GM21528 (cell line): ENCODE data around the gene UPK1B.
A peak's percentile ranks its signal among the peaks of the same experiment; 100 is the strongest.
"Not testable (repeated sequence)": the region's sequence is repeated elsewhere in the genome, so short reads cannot be mapped to it uniquely, and the experiment has no call there.

ENCODE experiments used
- ATAC-seq: cut with Tn5 transposase; IDR thresholded peaks from one replicate; pipeline ENCODE4 v1.9.1; 2021; ENCODE audit warnings: mild to moderate bottlenecking, moderate library complexity; ENCODE audit not compliant: unreplicated experiment, low FRiP score

Gene UPK1B

GRCh38 chr3:119221779-119222320, 48.5 kb downstream of the UPK1B start:
- ATAC-seq: no peak

GRCh38 chr3:119222391-119222790, 49.0 kb downstream of the UPK1B start:
- ATAC-seq: no peak

- ATAC-seq: no peak
These were observed 50.1 kb downstream of the UPK1B start for GRCh38 chr3:119223511-119223910.

GRCh38 chr3:119225121-119225520, 51.7 kb downstream of the UPK1B start:
- ATAC-seq: no peak

GRCh38 chr3:119227070-119227850, 53.9 kb downstream of the UPK1B start:
- ATAC-seq: no peak

- no peak for ATAC-seq
These were observed 55.2 kb downstream of the UPK1B start for GRCh38 chr3:119228373-119229145.

- no peak for ATAC-seq
These were observed 55.8 kb downstream of the UPK1B start for GRCh38 chr3:119229190-119229589.

GRCh38 chr3:119230071-119230470, 56.7 kb downstream of the UPK1B start:
- no peak for ATAC-seq

- no peak for ATAC-seq
These were observed 57.3 kb downstream of the UPK1B start for GRCh38 chr3:119230745-119231144.

- ATAC-seq: no peak
These were observed 61.2 kb downstream of the UPK1B start for GRCh38 chr3:119234610-119235009.

GRCh38 chr3:119235151-119235550, 61.8 kb downstream of the UPK1B start:
- ATAC-seq: no peak

- no peak for ATAC-seq
These were observed 63.4 kb downstream of the UPK1B start for GRCh38 chr3:119236756-119237155.

- no peak for ATAC-seq
These were observed 63.9 kb downstream of the UPK1B start for GRCh38 chr3:119237299-119237698.

GRCh38 chr3:119238363-119238762, 65.0 kb downstream of the UPK1B start:
- ATAC-seq: no peak

GRCh38 chr3:119239206-119239820, 65.9 kb downstream of the UPK1B start:
- no peak for ATAC-seq

- ATAC-seq: peak; percentile 25
These were observed 66.7 kb downstream of the UPK1B start for GRCh38 chr3:119240101-119240590.

GRCh38 chr3:119240591-119241434, 67.4 kb downstream of the UPK1B start, which contains the start of gene B4GALT4:
TSS of gene B4GALT4 (minus strand) at chr3:119240878. CDS start at chr3:119230099, 10,779 bp downstream.
- peak; percentile 90 for ATAC-seq

GRCh38 chr3:119242387-119243057, 69.1 kb downstream of the UPK1B start:
- not testable (repeated sequence) for ATAC-seq

- ATAC-seq: not testable (repeated sequence)
These were observed 69.7 kb downstream of the UPK1B start for GRCh38 chr3:119243058-119243529.
